GM12878 (cell line): ENCODE measurements around the gene SENP1. TPM values are rescaled to one million over a fixed set of nuclear protein-coding genes. Genes with fewer than 3 reads are reported as not detected.
A peak's percentile ranks its signal among the peaks of the same experiment; 100 is the strongest.

Experiments
- CREB1 ChIP-seq: IDR thresholded peaks from 2 replicates; pipeline ENCODE4 v1.6.1; 2012; ENCODE audit warnings: low read depth, mild to moderate bottlenecking, inconsistent platforms
- EED ChIP-seq: sonication (generic); IDR thresholded peaks from 2 replicates; pipeline ENCODE4 v1.6.1; 2016; ENCODE audit warnings: antibody characterized with exemption, low read depth
- HDGF ChIP-seq: fragments of 450-650 bp; IDR thresholded peaks from 2 replicates; pipeline ENCODE4 v1.6.1; 2016; ENCODE audit warnings: antibody characterized with exemption
- IKZF2 ChIP-seq, 2 experiments: fragments of 450-650 bp; IDR thresholded peaks; 2 replicates each; pipeline ENCODE4 v1.6.1; 2017; ENCODE audit warnings: mild to moderate bottlenecking in 2 of 2, moderate library complexity in 2 of 2
- NBN ChIP-seq: fragments of 450-650 bp; IDR thresholded peaks from 2 replicates; pipeline ENCODE4 v1.6.1; 2016
- POLR2AphosphoS2 ChIP-seq: IDR thresholded peaks from 2 replicates; pipeline ENCODE4 v1.6.1; 2011; ENCODE audit warnings: low read depth, mild to moderate bottlenecking, low read length, improper control_type of control experiment, moderate library complexity
- RAD51 ChIP-seq: fragments of 450-650 bp; IDR thresholded peaks from 2 replicates; pipeline ENCODE4 v1.6.1; 2016; ENCODE audit warnings: moderate library complexity, mild to moderate bottlenecking, inconsistent platforms
- RCOR1 ChIP-seq: conservative IDR thresholded peaks from 2 replicates; pipeline ENCODE4 v1.6.1; 2012; ENCODE audit warnings: low read depth, low read length, improper control_type of control experiment
- REST ChIP-seq: IDR thresholded peaks from 2 replicates; pipeline ENCODE4 v1.6.1; 2012; ENCODE audit warnings: mild to moderate bottlenecking, low read depth, low read length
- SKIL ChIP-seq: fragments of 450-650 bp; IDR thresholded peaks from 2 replicates; pipeline ENCODE4 v1.6.1; 2017; ENCODE audit warnings: mild to moderate bottlenecking, low read depth, inconsistent platforms; ENCODE audit not compliant: poor library complexity, severe bottlenecking
- SPI1 ChIP-seq: IDR thresholded peaks from 2 replicates; pipeline ENCODE4 v1.6.1; 2011; ENCODE audit warnings: low read depth, mild to moderate bottlenecking, low read length, moderate library complexity, borderline replicate concordance; ENCODE audit not compliant: insufficient read depth
- YY1 ChIP-seq: IDR thresholded peaks from 2 replicates; pipeline ENCODE4 v1.6.1; 2011; ENCODE audit warnings: low read depth, mild to moderate bottlenecking, low read length
- polyA plus RNA-seq, 11 experiments: library from polyadenylated mRNA; depleted of rRNA in 4 of 11; unstranded in 6 of 11; stranded (reverse) in 5 of 11; fragments of >200 nt; fragmentation: Nextera tagmentation in 4 of 11; fragmentation: Illumina TruSeq in 1 of 11; extraction: Ambion mirVana in 4 of 11; extraction: Trizol in 1 of 11; gene quantifications; 1 replicate in 1 of 11; 2 replicates in 10 of 11; pipeline versions ENCODE4 v1.2.1 to v1.2.3, GENCODE V29; 2011 to 2016; ENCODE audit warnings: inconsistent platforms in 2 of 11, missing spikeins in 2 of 11, low read depth in 1 of 11
- total RNA-seq, 4 experiments: library from RNA; depleted of rRNA in 3 of 4; stranded (reverse); fragments of >200 nt in 3 of 4; fragmentation: Illumina TruSeq in 1 of 4; extraction: Trizol in 1 of 4; gene quantifications; 2 replicates each; pipeline versions ENCODE4 v1.2.1 to v1.2.3, GENCODE V29; 2013 to 2021

Gene SENP1
- total and polyA plus RNA-seq, 10 of the 15 experiments (the other 5 are each of a cell fraction or from before 2014, with no cell fraction given): 8.1 to 52.4 (median 26.1) TPM

GRCh38 chr12:48119078-48119833 lies 13.4 kb upstream of the SENP1 start, which contains the start of gene PFKM (continued):
- TF ChIP-seq SKIL (no peak), POLR2AphosphoS2 (peak; percentile 41; the same call in 1 of the 2 replicates), YY1 (0 out of 2 replicates have a peak, but pooled peaks have one; percentile 44), RAD51 (peak; percentile 50; the same call in 1 of the 2 replicates), EED (peak; percentile 75), NBN (peak; percentile 75; the same call in 1 of the 2 replicates), CREB1 (0 out of 2 replicates have a peak, but pooled peaks have one; percentile 4), SPI1 (peak; percentile 37; the same call in 1 of the 2 replicates), HDGF (0 out of 2 replicates have a peak, but pooled peaks have one; percentile 61), RCOR1 (0 out of 2 replicates have a peak, but pooled peaks have one; percentile 18), IKZF2 (IDR thresholded peaks at IDR 0.05) (peak; percentile 61 to 74; a peak in 3 of 4 replicates), REST (no peak)
